Uterus (tissue), 4 donors: ENCODE data around the gene CAV2. TPM values are rescaled to one million over a fixed set of nuclear protein-coding genes. Genes with fewer than 3 reads are reported as not detected.

Source experiments
- DNase-seq, 2 donors: peaks; one replicate each; pipeline ENCODE4 v3.0.0-alpha.2; 2019 to 2020
- H3K27ac ChIP-seq, 2 donors: fragments of 200-600 bp; sonication (generic); 1 replicate in 1 of 2; 2 replicates in 1 of 2; pipeline ENCODE4 v1.5.1; 2016 to 2018
- H3K27me3 ChIP-seq, 2 donors: fragments of 200-600 bp; sonication (generic); one replicate each; pipeline ENCODE4 v1.5.1; 2018 to 2019; ENCODE audit warnings: control low read depth in 1 of 2
- H3K36me3 ChIP-seq, 2 donors: fragments of 200-600 bp; sonication (generic); one replicate each; pipeline ENCODE4 v1.5.1; 2019; ENCODE audit warnings: control low read depth in 1 of 2
- H3K4me1 ChIP-seq, 2 donors: fragments of 200-600 bp; sonication (generic); one replicate each; pipeline ENCODE4 v1.5.1; 2018 to 2019; ENCODE audit warnings: control low read depth in 1 of 2
- H3K4me3 ChIP-seq, 2 donors: fragments of 200-600 bp; sonication (generic); 1 replicate in 1 of 2; 2 replicates in 1 of 2; pipeline ENCODE4 v1.5.1; 2018 to 2019; ENCODE audit warnings: mild to moderate bottlenecking in 1 of 2
- H3K9me3 ChIP-seq, 2 donors: fragments of 200-600 bp; sonication (generic); one replicate each; pipeline ENCODE4 v1.5.1; 2019; ENCODE audit warnings: control low read depth in 1 of 2
- POLR2A ChIP-seq, 2 donors: fragments of 450-650 bp; IDR thresholded peaks; one replicate each; pipeline ENCODE4 v1.6.1; 2016; ENCODE audit warnings: antibody characterized with exemption in 2 of 2, mild to moderate bottlenecking in 1 of 2, moderate library complexity in 1 of 2
- intact Hi-C: fragments of 100-400 bp; cut with DNase I; formaldehyde crosslinking; loops from one replicate; pipeline ENCODE4 v1.15.1; 2023; ENCODE audit warnings: low total_unique reads
- total RNA-seq, 4 donors: library from RNA; depleted of rRNA in 3 of 4; stranded (reverse); fragments of >200 nt in 3 of 4; gene quantifications; one replicate each; pipeline versions ENCODE4 v1.1.0 to v1.2.4, GENCODE V29; 2014 to 2023
- TF ChIP-seq, protein P1 (sequence below), 4 experiments: fragments of 200-600 bp in 2 of 4; fragments of 450-650 bp in 2 of 4; sonication (generic) in 2 of 4; IDR thresholded peaks; one replicate each; pipeline ENCODE4 v1.5.1; 2016 to 2019; ENCODE audit warnings: antibody characterized with exemption in 4 of 4, mild to moderate bottlenecking in 2 of 4, moderate library complexity in 1 of 4
- donor health status: DM: yes; HTN: yes; CAD: no.

CAV2 gene
- total RNA-seq, 4 donors from 2014 or later, result 33.3 to 105 (median 86.0) TPM

DNA sequence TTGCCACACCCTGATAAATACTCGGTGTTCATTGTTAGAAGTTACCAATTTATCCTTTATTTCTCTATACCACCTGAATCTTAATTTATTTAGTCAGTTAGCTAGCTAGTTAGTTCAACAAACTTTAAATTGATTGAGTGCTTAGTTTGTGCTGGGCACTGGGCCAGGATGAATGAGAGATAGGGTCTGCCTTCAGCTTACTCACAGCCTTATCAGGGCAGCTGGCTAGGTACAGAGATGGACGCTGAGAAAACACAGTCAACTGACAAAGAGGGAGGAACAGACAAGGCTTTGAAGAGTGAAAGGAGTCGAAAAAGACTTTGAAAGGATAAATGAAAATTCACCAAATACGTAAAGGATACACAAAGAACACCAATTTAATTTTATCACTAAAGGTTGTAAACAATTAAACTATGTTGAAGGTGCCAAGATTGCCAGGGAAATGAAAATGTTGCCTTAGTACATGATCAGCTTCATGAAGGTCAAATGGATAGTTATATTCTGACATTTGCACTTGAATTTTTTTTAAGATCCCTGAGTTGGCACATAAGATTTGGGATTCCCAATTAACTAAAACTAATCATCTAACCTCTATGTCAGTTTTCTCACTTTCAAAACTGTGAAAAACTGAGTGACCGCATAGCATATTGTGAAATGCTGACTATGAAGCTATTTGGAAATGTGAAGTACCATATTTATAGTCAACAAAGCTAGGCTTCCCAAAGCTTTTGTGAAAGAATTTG is 2.1 kb downstream of the CAV2 start:
- TF ChIP-seq, protein P1, sequence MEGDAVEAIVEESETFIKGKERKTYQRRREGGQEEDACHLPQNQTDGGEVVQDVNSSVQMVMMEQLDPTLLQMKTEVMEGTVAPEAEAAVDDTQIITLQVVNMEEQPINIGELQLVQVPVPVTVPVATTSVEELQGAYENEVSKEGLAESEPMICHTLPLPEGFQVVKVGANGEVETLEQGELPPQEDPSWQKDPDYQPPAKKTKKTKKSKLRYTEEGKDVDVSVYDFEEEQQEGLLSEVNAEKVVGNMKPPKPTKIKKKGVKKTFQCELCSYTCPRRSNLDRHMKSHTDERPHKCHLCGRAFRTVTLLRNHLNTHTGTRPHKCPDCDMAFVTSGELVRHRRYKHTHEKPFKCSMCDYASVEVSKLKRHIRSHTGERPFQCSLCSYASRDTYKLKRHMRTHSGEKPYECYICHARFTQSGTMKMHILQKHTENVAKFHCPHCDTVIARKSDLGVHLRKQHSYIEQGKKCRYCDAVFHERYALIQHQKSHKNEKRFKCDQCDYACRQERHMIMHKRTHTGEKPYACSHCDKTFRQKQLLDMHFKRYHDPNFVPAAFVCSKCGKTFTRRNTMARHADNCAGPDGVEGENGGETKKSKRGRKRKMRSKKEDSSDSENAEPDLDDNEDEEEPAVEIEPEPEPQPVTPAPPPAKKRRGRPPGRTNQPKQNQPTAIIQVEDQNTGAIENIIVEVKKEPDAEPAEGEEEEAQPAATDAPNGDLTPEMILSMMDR (IDR thresholded peaks at IDR 0.05), result no peak
- TF ChIP-seq POLR2A (IDR thresholded peaks at IDR 0.05), result no peak
- Histone ChIP-seq H3K36me3 (no peaks in the 10 kb centered on the region), H3K4me1 (no peaks in the 10 kb centered on the region), H3K9me3 (no peaks in the 10 kb centered on the region), H3K27ac (peak overlapping the region; percentile 86 to 97), H3K27me3 (no peaks in the 10 kb centered on the region), H3K4me3 (peak overlapping the region in 1 of 2 donors; percentile 90)
- intact Hi-C loops, result no loop called here
- peak; percentile 17 to 33 for DNase-seq

DNA sequence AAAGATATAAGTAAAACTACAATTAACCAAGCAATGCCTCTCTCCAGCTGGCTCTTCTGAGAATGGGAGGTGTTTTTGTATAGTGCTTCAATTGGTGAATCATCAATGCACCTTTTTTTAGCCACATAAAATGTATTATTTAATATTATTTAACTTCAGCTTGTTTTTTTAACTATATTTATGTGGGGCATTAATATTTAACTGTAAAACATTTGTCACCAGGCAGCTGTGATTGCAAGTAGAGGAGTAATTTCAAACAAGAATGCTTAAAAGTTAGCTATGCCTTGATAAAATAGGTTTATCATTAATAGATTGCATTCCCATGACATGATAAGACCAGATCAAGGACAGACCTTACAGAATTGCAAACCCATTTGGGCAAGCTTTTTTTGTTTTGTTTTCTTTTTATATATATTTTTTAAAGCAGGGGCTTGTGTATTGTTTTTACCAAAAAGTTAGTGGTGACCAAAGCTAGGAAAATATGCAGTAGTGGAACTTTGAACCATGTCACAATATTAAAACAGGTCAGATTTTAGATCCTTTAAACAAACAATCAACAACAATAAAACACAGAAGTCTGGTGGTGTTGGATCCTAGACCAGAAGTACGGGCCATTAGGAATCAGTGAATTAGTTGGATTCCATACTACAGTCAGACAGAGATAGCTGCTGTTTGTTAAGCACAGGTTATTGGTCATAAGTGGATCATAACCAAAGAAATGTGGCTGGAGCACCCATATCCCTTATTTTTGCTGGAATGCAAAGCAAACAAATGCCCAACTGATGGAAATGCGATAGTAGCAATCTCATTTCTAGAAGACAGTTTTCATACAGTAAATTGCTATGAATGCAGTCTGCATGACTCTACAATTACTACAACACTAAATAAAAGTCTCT is 2.9 kb downstream of the CAV2 start:
- TF ChIP-seq POLR2A (IDR thresholded peaks at IDR 0.05), result no peak
- TF ChIP-seq, protein P1 (IDR thresholded peaks at IDR 0.05), result no peak
- DNase-seq, result no peak
- intact Hi-C loops, result no loop called here

DNA sequence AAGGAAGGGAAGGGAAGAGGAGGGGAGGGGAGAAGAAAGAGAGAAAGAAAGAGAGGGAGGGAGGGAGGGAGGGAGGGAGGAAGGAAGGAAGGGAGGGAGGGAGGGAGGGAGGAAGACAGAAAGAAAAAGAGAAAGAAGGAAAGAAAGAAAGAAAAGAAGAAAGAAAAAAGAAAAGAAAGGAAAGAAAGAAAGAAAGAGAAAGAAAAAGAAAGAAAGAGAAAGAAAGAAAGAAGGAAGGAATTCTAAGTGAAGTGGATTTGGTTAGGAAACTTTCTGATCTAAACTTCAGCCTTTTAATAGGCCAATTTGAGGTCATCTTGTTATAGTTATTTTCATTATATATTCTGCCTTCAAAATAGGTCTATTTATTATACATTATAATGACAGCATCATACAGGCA is 4.3 kb downstream of the CAV2 start:
- Histone ChIP-seq H3K4me3 (no peak overlapping the region), H3K27me3 (no peaks in the 10 kb centered on the region), H3K4me1 (no peaks in the 10 kb centered on the region), H3K27ac (peak overlapping the region; percentile 9 to 42), H3K36me3 (no peaks in the 10 kb centered on the region), H3K9me3 (no peaks in the 10 kb centered on the region)
- TF ChIP-seq, protein P1 (IDR thresholded peaks at IDR 0.05), result no peak
- TF ChIP-seq POLR2A (IDR thresholded peaks at IDR 0.05), result no peak
- DNase-seq, result no peak
- intact Hi-C loops, result no loop called here

More for the DNA sequence above, 2.9 kb downstream of the CAV2 start:
- no peaks in the 10 kb centered on the region for H3K27me3 ChIP-seq
- no peaks in the 10 kb centered on the region for H3K9me3 ChIP-seq
- H3K4me3 ChIP-seq, result peak overlapping the region in 1 of 2 donors; percentile 90
- H3K27ac ChIP-seq, result peak overlapping the region; percentile 86 to 97
- no peaks in the 10 kb centered on the region for H3K4me1 ChIP-seq
- no peaks in the 10 kb centered on the region for H3K36me3 ChIP-seq

DNA sequence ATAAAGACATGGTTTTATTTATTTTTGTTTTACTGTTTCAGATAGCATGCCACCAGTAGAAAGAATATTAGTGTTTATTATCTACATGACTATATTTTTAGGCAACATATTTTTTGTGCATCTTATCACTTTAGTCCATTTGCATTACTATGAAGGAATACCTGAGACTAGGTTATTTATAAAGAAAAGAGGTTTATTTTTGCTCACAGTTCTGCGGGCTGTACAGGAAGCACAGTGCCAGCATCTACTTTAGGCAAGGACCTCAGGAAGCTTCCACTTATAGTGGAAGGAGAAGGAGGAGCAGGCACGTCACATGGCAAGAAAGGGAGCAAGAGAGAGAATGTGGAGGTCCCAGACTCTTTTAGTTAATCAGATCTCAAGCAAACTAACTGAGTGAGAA is 5.7 kb downstream of the CAV2 start:
- no peaks in the 10 kb centered on the region for H3K4me1 ChIP-seq

More for the DNA sequence above, 5.7 kb downstream of the CAV2 start:
- H3K9me3 ChIP-seq, result no peaks in the 10 kb centered on the region
- H3K27ac ChIP-seq, result peak overlapping the region in 1 of 2 donors; percentile 20
- no peak for DNase-seq
- intact Hi-C loops, result no loop called here
- no peak overlapping the region for H3K4me3 ChIP-seq
- TF ChIP-seq POLR2A (IDR thresholded peaks at IDR 0.05), result no peak
- TF ChIP-seq, protein P1 (IDR thresholded peaks at IDR 0.05), result no peak
- H3K36me3 ChIP-seq, result no peaks in the 10 kb centered on the region
- H3K27me3 ChIP-seq, result no peaks in the 10 kb centered on the region
